ENCODE results near the gene ARFRP1. TPM values are rescaled to one million over a fixed set of nuclear protein-coding genes. Genes with fewer than 3 reads are reported as not detected.

The ARFRP1 gene
- total and polyA plus RNA-seq, 2 donors (not counting 1 experiment from before 2014, with no cell fraction given), result 41.0 to 75.5 TPM

DNA sequence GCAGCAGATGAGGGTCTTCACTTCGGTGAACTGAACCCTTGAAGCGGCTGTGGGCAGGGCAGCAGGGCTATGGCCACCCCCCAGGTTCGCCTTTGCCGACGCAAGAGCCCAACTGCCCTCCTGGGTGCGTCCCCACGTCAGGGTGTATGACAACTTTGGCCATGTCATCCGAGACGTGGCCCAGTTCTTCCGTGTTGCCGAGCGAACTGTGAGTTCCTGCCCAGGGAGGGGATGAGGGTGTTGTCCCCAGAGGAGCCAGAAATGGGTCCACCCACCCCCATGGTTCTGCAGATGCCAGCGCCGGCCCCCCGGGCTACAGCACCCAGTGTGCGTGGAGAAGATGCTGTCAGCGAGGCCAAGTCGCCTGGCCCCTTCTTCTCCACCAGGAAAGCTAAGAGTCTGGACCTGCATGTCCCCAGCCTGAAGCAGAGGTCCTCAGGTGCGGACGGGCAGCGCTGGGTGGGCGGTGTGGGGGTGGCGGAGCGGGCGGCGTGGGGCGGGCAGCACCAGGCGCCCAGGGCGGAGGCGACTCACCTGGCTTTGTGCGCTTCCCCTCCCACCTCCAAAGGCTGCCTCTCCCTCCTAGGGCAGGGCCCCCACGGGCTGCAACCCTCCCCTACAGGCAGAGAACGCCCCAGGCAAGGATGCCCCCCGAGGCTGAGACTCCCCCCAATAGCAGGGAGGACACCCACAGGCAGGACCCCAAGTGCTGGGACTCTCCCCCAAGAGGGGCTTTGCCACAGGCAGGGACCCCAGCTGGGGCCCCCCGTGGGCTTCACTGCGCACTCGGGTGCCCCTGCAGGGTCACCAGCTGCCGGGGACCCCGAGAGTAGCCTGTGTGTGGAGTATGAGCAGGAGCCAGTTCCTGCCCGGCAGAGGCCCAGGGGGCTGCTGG is 17.5 kb downstream of the ARFRP1 start:
- H2AFZ ChIP-seq (ENCODE audit: insufficient read depth, low read depth, low read length, poor library complexity, severe bottlenecking), result no peak overlapping the region
- intact Hi-C loops (cut with micrococcal nuclease), result no loop called here
- ChIA-PET POLR2A (no interaction called here), CTCF (no interaction called here)
- TF ChIP-seq, protein P1, sequence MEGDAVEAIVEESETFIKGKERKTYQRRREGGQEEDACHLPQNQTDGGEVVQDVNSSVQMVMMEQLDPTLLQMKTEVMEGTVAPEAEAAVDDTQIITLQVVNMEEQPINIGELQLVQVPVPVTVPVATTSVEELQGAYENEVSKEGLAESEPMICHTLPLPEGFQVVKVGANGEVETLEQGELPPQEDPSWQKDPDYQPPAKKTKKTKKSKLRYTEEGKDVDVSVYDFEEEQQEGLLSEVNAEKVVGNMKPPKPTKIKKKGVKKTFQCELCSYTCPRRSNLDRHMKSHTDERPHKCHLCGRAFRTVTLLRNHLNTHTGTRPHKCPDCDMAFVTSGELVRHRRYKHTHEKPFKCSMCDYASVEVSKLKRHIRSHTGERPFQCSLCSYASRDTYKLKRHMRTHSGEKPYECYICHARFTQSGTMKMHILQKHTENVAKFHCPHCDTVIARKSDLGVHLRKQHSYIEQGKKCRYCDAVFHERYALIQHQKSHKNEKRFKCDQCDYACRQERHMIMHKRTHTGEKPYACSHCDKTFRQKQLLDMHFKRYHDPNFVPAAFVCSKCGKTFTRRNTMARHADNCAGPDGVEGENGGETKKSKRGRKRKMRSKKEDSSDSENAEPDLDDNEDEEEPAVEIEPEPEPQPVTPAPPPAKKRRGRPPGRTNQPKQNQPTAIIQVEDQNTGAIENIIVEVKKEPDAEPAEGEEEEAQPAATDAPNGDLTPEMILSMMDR (IDR thresholded peaks at IDR 0.05), result no peak
- TF ChIP-seq EZH2 (IDR thresholded peaks at IDR 0.05; ENCODE audit: borderline replicate concordance, insufficient read depth, low read depth, low read length, poor library complexity, severe bottlenecking), result no peak
- DNase-seq, result no peak
- H3K27me3 Mint-ChIP-seq, result no peaks in the 10 kb centered on the region
- H3K36me3 ChIP-seq (replicated peaks in 1 of 2; ENCODE audit: control extremely low read depth in 1 of 2, control insufficient read depth in 1 of 2, extremely low read depth in 1 of 2, insufficient read depth in 2 of 2, low read length in 1 of 2), result peaks cover 0 to 5% of the 10 kb centered on the region in 2 experiments
- no peak overlapping the region for H3K27ac Mint-ChIP-seq
- no peak overlapping the region for H3K27ac ChIP-seq (ENCODE audit: low read length in 2 of 2)
- no peak overlapping the region for H3K4me3 Mint-ChIP-seq
- H3K27me3 ChIP-seq (replicated peaks in 1 of 4; ENCODE audit: control extremely low read depth in 1 of 4, control insufficient read depth in 3 of 4, insufficient read depth in 4 of 4, low read length in 3 of 4), result peaks cover 0 to 2% (median 0%) of the 10 kb centered on the region in 4 experiments
- no peaks in the 10 kb centered on the region for H3K9me3 Mint-ChIP-seq (ENCODE audit: insufficient read depth)
- H3K4me2 ChIP-seq (replicated peaks; ENCODE audit: low read depth, low read length, poor library complexity, severe bottlenecking), result no peak overlapping the region
- H3K79me2 ChIP-seq (ENCODE audit: control insufficient read depth, insufficient read depth, low read length), result no peaks in the 10 kb centered on the region
- 96% methylated on average over 32 of the region's 40 CpGs for WGBS (ENCODE audit: insufficient coverage)
- H4K20me1 ChIP-seq (ENCODE audit: control insufficient read depth, insufficient read depth, low read length, poor library complexity, severe bottlenecking), result peaks cover 5% of the 10 kb centered on the region
- H3K4me1 Mint-ChIP-seq, result peaks cover 3% of the 10 kb centered on the region
- no peak for ATAC-seq (ENCODE audit: low read depth)
- H3K4me1 ChIP-seq (ENCODE audit: control insufficient read depth in 2 of 2, insufficient read depth in 2 of 2, low read length in 2 of 2), result peaks cover 0 to 14% of the 10 kb centered on the region in 2 donors
- no peak overlapping the region for H3K4me3 ChIP-seq (ENCODE audit: control extremely low read depth in 1 of 5, extremely low read depth in 1 of 5, insufficient read depth in 1 of 5, low read depth in 2 of 5, low read length in 4 of 5)
- peaks cover 0 to 5% (median 0%) of the 10 kb centered on the region in 3 donors for H3K9me3 ChIP-seq (ENCODE audit: control extremely low read depth in 1 of 3, control insufficient read depth in 2 of 3, insufficient read depth in 1 of 3, low read length in 2 of 3)
- H3K9ac ChIP-seq (ENCODE audit: low read length), result no peak overlapping the region
